ENCODE results near the gene TTC39A.

Gene TTC39A

GRCh38 chr1:51336711-51337110 is 6.3 kb upstream of the TTC39A start:
- H3K36me3 ChIP-seq, result no peaks in the 10 kb centered on the region
- no peak overlapping the region for H3K4me3 ChIP-seq (ENCODE audit: low read depth in 1 of 2, low read length in 1 of 2)
- no peaks in the 10 kb centered on the region for H3K9me3 ChIP-seq
- no peak for TF ChIP-seq CTCF (IDR thresholded peaks at IDR 0.05)
- peaks cover 11% of the 10 kb centered on the region for H3K27me3 ChIP-seq
- H3K4me1 ChIP-seq (ENCODE audit: control insufficient read depth in 1 of 2, insufficient read depth in 1 of 2, low read depth in 1 of 2, low read length in 1 of 2), result no peaks in the 10 kb centered on the region
- H3K27ac ChIP-seq, result no peak overlapping the region

GRCh38 chr1:51336004-51336403 is 5.6 kb upstream of the TTC39A start:
- Histone ChIP-seq H3K4me1 (ENCODE audit: control insufficient read depth in 1 of 2, insufficient read depth in 1 of 2, low read depth in 1 of 2, low read length in 1 of 2) (no peaks in the 10 kb centered on the region), H3K9me3 (no peaks in the 10 kb centered on the region), H3K4me3 (ENCODE audit: low read depth in 1 of 2, low read length in 1 of 2) (no peak overlapping the region), H3K27ac (no peak overlapping the region), H3K36me3 (no peaks in the 10 kb centered on the region), H3K27me3 (peaks cover 18% of the 10 kb centered on the region)
- no peak for TF ChIP-seq CTCF (IDR thresholded peaks at IDR 0.05)

GRCh38 chr1:51331206-51332100 is 1.1 kb upstream of the TTC39A start:
- Histone ChIP-seq H3K27ac (no peak overlapping the region), H3K27me3 (peaks cover 57% of the 10 kb centered on the region), H3K4me1 (ENCODE audit: control insufficient read depth in 1 of 2, insufficient read depth in 1 of 2, low read depth in 1 of 2, low read length in 1 of 2) (peaks cover 0 to 8% of the 10 kb centered on the region in 2 experiments), H3K4me3 (ENCODE audit: low read depth in 1 of 2, low read length in 1 of 2) (no peak overlapping the region), H3K36me3 (no peaks in the 10 kb centered on the region), H3K9me3 (no peaks in the 10 kb centered on the region)
- no peak for TF ChIP-seq CTCF (IDR thresholded peaks at IDR 0.05)

- Histone ChIP-seq H3K4me1 (ENCODE audit: control insufficient read depth in 1 of 2, insufficient read depth in 1 of 2, low read depth in 1 of 2, low read length in 1 of 2) (peaks cover 0 to 8% of the 10 kb centered on the region in 2 experiments), H3K36me3 (no peaks in the 10 kb centered on the region), H3K27me3 (peaks cover 57% of the 10 kb centered on the region), H3K27ac (no peak overlapping the region), H3K9me3 (no peaks in the 10 kb centered on the region), H3K4me3 (ENCODE audit: low read depth in 1 of 2, low read length in 1 of 2) (no peak overlapping the region)
- TF ChIP-seq CTCF (IDR thresholded peaks at IDR 0.05), result no peak
Measured at GRCh38 chr1:51329443-51330325, 678 bp downstream of the TTC39A start.

GRCh38 chr1:51328926-51329325 is 1.4 kb downstream of the TTC39A start:
- TF ChIP-seq CTCF (IDR thresholded peaks at IDR 0.05), result no peak
- no peaks in the 10 kb centered on the region for H3K36me3 ChIP-seq
- peaks cover 57% of the 10 kb centered on the region for H3K27me3 ChIP-seq
- no peak overlapping the region for H3K27ac ChIP-seq
- H3K9me3 ChIP-seq, result no peaks in the 10 kb centered on the region
- no peak overlapping the region for H3K4me3 ChIP-seq (ENCODE audit: low read depth in 1 of 2, low read length in 1 of 2)
- peaks cover 0 to 8% of the 10 kb centered on the region in 2 experiments for H3K4me1 ChIP-seq (ENCODE audit: control insufficient read depth in 1 of 2, insufficient read depth in 1 of 2, low read depth in 1 of 2, low read length in 1 of 2)
